ENCODE data around the gene NLRX1.
"Not testable (repeated sequence)": the region's sequence is repeated elsewhere in the genome, so short reads cannot be mapped to it uniquely, and the experiment has no call there.

NLRX1 gene

DNA sequence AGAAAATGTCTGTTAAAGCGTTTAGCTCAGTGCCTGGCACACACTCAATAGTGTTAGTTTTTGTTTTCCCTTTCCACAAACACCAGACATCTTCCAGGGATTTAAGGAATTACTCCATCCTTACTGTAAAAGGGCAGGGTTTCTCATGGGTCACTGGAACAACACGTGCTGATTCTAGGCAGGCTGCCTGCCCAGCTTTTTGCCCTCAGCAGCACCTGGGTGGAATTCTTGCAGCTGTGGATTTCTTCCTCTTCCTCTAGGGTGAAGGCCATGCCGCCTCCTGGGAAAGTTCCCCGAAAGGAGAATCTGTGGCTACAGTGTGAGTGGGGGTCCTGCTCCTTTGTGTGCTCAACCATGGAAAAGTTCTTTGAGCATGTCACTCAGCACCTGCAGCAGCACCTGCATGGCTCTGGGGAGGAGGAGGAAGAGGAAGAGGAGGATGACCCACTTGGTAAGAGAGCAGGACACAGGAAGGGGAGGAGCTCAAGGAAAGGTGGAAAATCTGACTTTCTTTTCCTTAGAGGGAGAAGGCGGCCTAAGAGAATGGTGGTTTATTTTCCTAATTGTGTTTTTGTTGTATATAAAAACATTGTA lies 41.8 kb upstream of the NLRX1 start:
- peaks cover 18% of the 10 kb centered on the region for H3K4me1 ChIP-seq (ENCODE audit: insufficient read depth, low read length, poor library complexity, severe bottlenecking)
- no peaks in the 10 kb centered on the region for H3F3A ChIP-seq (ENCODE audit: low read depth)
- H3K4me3 ChIP-seq (ENCODE audit: low read length, poor library complexity, severe bottlenecking) = no peak overlapping the region
- H3K27me3 ChIP-seq (ENCODE audit: insufficient read depth, low read length, poor library complexity, severe bottlenecking) = no peaks in the 10 kb centered on the region
- no peak overlapping the region for H2AFZ ChIP-seq (ENCODE audit: low read length)
- TF ChIP-seq CTCF (conservative IDR thresholded peaks at IDR 0.05; ENCODE audit: low read length) (no peak), EZH2phosphoT487 (IDR thresholded peaks at IDR 0.05; ENCODE audit: borderline replicate concordance) (no peak)
- peaks cover 8% of the 10 kb centered on the region for H4K20me1 ChIP-seq (ENCODE audit: insufficient read depth, low read length, poor library complexity, severe bottlenecking)
- H3K79me2 ChIP-seq (ENCODE audit: insufficient read depth, low read length) = peaks cover 34% of the 10 kb centered on the region
- H3K4me2 ChIP-seq (ENCODE audit: low read depth, low read length, poor library complexity, severe bottlenecking) = peak overlapping the region; percentile 51
- H3K9me2 ChIP-seq (replicated peaks; ENCODE audit: low read depth, low read length) = no peaks in the 10 kb centered on the region
- no peaks in the 10 kb centered on the region for H3K9me3 ChIP-seq (ENCODE audit: insufficient read depth, low read depth, low read length)
- H3K36me3 ChIP-seq (ENCODE audit: insufficient read depth, low read length) = peaks cover 6% of the 10 kb centered on the region; the same call in 1 of the 2 replicates
- no peak overlapping the region for H3K9ac ChIP-seq (ENCODE audit: low read depth, low read length, poor library complexity, severe bottlenecking)

DNA sequence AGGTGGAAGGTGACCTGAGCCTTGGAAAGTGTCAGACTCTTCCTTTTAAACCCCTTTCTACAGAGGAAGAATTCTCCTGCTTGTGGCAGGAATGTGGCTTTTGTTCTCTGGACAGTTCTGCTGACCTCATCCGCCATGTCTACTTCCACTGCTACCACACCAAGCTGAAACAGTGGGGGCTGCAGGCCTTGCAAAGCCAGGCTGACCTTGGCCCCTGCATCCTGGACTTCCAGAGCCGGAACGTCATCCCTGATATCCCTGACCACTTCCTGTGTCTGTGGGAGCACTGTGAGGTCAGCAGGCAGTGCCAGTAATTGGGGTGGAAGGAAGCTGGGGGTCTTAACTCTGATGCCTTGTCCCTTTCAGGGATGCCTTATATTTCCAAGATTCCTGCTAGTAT lies 37.9 kb upstream of the NLRX1 start:
- H3K4me1 ChIP-seq (ENCODE audit: insufficient read depth, low read length, poor library complexity, severe bottlenecking) = peaks cover 5% of the 10 kb centered on the region
- no peak overlapping the region for H3K4me2 ChIP-seq (ENCODE audit: low read depth, low read length, poor library complexity, severe bottlenecking)
- no peaks in the 10 kb centered on the region for H3F3A ChIP-seq (ENCODE audit: low read depth)
- peaks cover 3% of the 10 kb centered on the region for H3K79me2 ChIP-seq (ENCODE audit: insufficient read depth, low read length)
- TF ChIP-seq EZH2phosphoT487 (IDR thresholded peaks at IDR 0.05; ENCODE audit: borderline replicate concordance) (no peak), CTCF (conservative IDR thresholded peaks at IDR 0.05; ENCODE audit: low read length) (no peak)
- H2AFZ ChIP-seq (ENCODE audit: low read length) = no peak overlapping the region
- no peaks in the 10 kb centered on the region for H3K9me3 ChIP-seq (ENCODE audit: insufficient read depth, low read depth, low read length)
- H3K9ac ChIP-seq (ENCODE audit: low read depth, low read length, poor library complexity, severe bottlenecking) = no peak overlapping the region
- H4K20me1 ChIP-seq (ENCODE audit: insufficient read depth, low read length, poor library complexity, severe bottlenecking) = no peaks in the 10 kb centered on the region
- H3K4me3 ChIP-seq (ENCODE audit: low read length, poor library complexity, severe bottlenecking) = no peak overlapping the region
- no peaks in the 10 kb centered on the region for H3K9me2 ChIP-seq (replicated peaks; ENCODE audit: low read depth, low read length)
- no peaks in the 10 kb centered on the region for H3K27me3 ChIP-seq (ENCODE audit: insufficient read depth, low read length, poor library complexity, severe bottlenecking)
- peaks cover 27% of the 10 kb centered on the region; the same call in 1 of the 2 replicates for H3K36me3 ChIP-seq (ENCODE audit: insufficient read depth, low read length)

- Histone ChIP-seq H3K9me3 (ENCODE audit: insufficient read depth, low read depth, low read length) (no peaks in the 10 kb centered on the region), H3K36me3 (ENCODE audit: insufficient read depth, low read length) (peaks cover 27% of the 10 kb centered on the region; the same call in 1 of the 2 replicates), H4K20me1 (ENCODE audit: insufficient read depth, low read length, poor library complexity, severe bottlenecking) (no peaks in the 10 kb centered on the region), H2AFZ (ENCODE audit: low read length) (no peak overlapping the region), H3K79me2 (ENCODE audit: insufficient read depth, low read length) (no peaks in the 10 kb centered on the region), H3K9ac (ENCODE audit: low read depth, low read length, poor library complexity, severe bottlenecking) (no peak overlapping the region), H3K4me2 (ENCODE audit: low read depth, low read length, poor library complexity, severe bottlenecking) (no peak overlapping the region), H3K4me1 (ENCODE audit: insufficient read depth, low read length, poor library complexity, severe bottlenecking) (no peaks in the 10 kb centered on the region), H3K27me3 (ENCODE audit: insufficient read depth, low read length, poor library complexity, severe bottlenecking) (no peaks in the 10 kb centered on the region), H3K9me2 (replicated peaks; ENCODE audit: low read depth, low read length) (no peaks in the 10 kb centered on the region), H3F3A (ENCODE audit: low read depth) (no peaks in the 10 kb centered on the region), H3K4me3 (ENCODE audit: low read length, poor library complexity, severe bottlenecking) (no peak overlapping the region)
- TF ChIP-seq CTCF (conservative IDR thresholded peaks at IDR 0.05; ENCODE audit: low read length) = peak; percentile 73
- TF ChIP-seq EZH2phosphoT487 (IDR thresholded peaks at IDR 0.05; ENCODE audit: borderline replicate concordance) = no peak
Observed at GRCh38 chr11:119134389-119134978, 34.0 kb upstream of the NLRX1 start.

DNA sequence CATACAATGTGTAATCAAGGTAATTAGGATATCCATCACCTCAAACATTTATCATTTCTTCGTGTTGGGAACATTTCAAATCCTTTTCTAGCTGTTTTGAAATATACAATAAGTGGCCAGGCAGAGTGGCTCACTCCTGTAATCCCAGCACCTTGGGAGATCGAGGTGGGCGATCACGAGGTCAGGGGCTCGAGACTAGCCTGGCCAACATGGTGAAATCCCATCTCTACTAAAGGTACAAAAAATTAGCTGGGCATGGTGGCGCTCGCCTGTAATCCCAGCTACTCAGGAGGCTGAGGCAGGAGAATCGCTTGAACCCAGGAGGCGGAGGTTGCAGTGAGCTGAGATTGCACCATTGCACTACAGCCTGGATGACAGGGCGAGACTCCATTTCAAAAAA lies 29.2 kb upstream of the NLRX1 start:
- not testable (repeated sequence) for H3K9me3 ChIP-seq (ENCODE audit: insufficient read depth, low read depth, low read length); H3K9ac ChIP-seq (ENCODE audit: low read depth, low read length, poor library complexity, severe bottlenecking); H3K9me2 ChIP-seq (replicated peaks; ENCODE audit: low read depth, low read length); H3K4me3 ChIP-seq (ENCODE audit: low read length, poor library complexity, severe bottlenecking); H3K4me2 ChIP-seq (ENCODE audit: low read depth, low read length, poor library complexity, severe bottlenecking); H3K4me1 ChIP-seq (ENCODE audit: insufficient read depth, low read length, poor library complexity, severe bottlenecking); H2AFZ ChIP-seq (ENCODE audit: low read length); H3K27me3 ChIP-seq (ENCODE audit: insufficient read depth, low read length, poor library complexity, severe bottlenecking); H4K20me1 ChIP-seq (ENCODE audit: insufficient read depth, low read length, poor library complexity, severe bottlenecking); H3K79me2 ChIP-seq (ENCODE audit: insufficient read depth, low read length); H3K36me3 ChIP-seq (ENCODE audit: insufficient read depth, low read length); H3F3A ChIP-seq (ENCODE audit: low read depth)
